Left kidney (tissue), 2 donors: ENCODE results near the gene HOXA7. TPM values are rescaled to one million over a fixed set of nuclear protein-coding genes. Genes with fewer than 3 reads are reported as not detected.
A peak's percentile ranks its signal among the peaks of the same experiment; 100 is the strongest.

ENCODE experiments used
- DNase-seq: peaks from one replicate; pipeline ENCODE4 v3.0.0-alpha.2; 2013
- polyA plus RNA-seq: library from polyadenylated mRNA; unstranded; fragments of 120-200 nt; gene quantifications from one replicate; pipeline ENCODE4 v1.2.1, GENCODE V29; 2013; ENCODE audit not compliant: insufficient read length

HOXA7 gene
- polyA plus RNA-seq, 1 donor: 22.7 TPM

DNA sequence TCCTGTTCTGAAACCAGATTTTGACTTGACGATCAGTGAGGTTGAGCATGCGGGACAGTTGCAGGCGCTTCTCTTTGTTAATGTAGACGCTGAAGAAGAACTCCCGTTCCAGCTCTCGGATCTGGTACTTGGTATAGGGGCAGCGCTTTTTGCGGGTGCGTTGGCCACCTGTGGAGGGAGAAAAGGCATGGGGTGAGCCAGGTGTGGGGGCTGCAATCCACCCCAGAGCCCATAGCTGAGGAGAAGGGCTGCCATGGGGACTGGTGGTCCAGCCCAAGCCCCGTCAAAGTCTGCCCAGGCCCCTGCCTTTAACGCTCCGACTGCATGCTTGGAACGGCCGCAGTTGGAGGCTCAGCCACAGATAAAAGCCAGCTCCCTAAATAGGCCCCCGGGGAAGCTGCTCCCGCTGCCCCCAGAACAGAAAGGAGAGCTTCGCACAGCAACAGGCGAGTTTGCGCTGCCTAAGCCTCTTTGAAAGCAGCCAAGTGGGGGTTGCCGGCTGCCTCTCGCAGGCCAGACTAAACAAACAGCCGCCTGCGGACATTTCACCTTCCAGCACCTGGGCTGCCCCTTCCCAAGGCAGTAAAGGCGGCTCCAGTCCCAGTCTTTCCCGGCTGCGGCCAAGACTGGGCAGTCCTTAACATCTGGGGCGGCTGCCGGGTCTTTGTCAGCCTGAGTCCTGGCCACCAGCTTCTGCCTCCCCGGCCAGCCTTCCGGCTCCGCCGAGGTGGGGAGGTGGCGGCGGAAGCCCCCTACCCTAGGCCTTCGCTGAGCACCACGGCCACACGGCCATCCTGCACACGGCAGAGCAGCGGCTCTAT, 26.6 kb upstream of the HOXA7 start:
- no peak for DNase-seq

DNA sequence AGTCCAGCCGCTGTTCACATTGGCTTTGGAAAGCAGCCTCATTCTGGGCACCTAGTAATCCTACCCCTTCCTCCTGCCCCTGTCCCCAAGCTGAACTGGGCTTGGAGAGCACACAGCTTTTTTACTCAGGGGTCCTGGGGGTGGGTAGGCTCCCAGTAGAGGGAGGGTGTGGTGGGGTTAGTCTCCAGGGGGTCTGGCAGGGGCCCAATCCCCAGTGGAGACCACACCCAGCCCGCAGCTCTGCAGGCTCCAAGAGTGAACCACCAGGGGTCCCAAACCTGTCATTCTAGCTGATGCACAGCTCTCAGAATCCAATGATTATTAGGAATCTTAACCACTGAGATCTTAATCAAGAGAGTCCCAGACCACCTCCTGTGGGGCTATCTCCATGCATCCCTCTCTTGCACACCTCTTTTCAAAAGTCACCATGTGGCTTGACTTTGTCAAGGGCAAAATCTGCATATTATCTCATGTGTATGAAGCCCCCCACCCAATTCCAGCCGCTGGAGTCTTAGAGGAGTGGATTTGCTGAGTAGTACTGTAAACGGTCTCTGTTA, 25.9 kb upstream of the HOXA7 start:
- DNase-seq: no peak

DNA sequence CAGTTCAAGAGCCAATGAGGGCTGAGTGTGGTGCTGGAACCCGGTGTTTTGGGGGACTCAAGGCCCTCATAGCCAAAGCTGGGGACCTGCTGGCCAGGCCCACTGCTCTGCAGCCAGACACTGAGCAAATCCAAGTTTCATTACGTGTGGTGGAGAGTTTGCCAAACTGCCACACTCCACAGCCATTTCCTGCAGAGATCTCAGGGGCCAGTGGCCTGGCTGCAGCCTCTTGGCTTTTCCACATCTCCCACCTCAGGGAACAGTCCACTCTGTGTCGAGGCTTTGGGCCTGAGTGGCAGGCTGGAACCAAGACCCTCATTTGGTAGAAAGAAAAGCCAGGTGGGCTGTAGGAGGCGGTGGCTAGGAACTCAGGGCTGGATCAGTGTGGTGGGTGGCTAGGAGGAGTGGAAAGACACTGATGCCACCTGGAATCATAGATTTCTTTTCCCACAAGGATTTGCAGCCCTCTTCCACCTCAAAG, 25.4 kb upstream of the HOXA7 start:
- no peak for DNase-seq

DNA sequence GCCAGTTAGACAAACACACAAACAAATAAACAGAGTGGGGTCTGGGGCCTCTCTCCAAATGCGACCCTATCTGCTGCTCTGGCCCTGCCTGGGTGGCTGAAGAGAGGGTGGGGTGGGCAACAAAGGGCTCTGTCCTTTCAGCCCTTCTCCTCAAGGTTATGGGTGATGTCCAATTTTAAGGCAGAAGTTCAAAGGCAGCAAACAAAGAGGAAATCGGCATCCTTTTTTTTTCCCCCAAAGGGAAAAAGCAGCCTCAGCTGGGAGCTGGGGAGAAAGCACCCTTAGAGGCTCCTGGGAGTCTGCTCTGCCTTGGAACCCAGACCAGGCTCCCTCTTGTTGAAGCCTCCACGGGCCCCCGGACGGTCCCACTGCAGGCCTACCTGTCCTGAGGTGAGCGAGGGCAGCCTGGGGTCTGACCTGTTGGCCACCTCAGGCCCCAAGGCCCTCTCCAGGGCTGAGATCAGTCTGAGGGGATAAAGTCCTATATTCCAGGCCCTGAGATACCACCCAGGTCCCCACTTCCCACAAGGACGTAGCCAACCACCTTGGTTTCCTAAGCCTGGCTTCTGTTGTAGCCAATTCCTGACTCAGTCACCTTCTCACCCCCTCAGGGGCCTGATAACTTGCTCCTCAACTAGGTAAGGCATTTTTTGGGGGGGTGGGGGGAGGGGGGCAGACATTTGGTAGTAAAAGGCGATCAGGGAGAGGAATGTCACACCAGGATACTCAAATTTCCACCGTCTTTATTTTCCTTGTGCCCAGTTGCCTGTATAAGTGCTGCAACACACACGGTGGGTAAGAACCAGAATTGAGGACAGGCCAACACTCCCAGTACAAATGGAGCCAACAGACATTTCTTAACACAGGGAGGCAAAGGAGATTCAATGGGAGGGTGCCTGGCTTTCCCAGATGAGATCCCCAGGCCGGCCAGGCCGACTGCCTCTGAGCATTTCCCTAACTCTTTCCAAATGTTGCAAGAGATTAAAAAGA, 24.3 kb upstream of the HOXA7 start:
- no peak for DNase-seq

DNA sequence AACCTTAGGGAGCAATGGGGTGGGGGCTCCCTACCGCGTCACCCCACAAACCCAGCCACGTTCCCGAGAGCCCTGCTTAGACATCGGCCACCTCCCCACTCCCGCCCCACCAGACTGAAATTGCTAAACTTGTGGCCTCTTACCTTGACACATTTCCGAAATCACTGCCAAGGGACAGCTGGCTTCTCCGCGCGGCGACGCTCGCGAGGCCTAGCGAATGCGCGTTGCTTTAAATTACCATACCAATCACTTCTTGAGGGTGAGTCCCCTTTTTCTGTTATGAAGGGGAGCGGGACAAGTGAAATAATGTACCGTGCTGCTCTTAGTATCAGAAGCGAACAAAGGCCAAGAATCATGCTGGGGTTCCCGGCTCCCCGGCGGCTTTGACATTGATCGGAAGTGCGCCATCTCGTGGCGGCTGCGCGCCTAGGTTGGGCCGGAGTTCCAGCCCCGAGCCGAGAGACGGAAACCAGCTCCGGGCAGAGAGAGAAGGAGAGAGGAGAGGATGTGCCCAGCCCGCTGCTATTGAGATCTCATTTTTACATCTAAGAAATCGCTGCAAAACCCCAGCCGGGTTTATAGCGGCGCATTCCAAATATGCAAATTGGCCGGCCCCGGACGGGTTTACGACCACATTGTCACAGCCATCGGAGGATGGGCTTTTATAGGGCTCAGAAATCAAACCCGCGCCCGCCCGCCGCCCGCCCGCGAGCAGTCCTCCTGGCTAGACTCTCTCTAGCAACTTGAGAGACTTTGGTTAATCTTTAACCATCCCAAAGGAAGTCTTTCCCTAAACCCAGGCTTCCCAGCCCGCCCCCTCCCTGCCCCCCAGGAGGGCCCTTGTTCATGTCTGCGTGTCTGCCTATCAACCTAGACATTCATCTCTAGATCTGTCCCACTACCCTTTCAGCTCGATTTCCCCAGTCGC, 23.3 kb upstream of the HOXA7 start:
- peak; percentile 91 for DNase-seq

DNA sequence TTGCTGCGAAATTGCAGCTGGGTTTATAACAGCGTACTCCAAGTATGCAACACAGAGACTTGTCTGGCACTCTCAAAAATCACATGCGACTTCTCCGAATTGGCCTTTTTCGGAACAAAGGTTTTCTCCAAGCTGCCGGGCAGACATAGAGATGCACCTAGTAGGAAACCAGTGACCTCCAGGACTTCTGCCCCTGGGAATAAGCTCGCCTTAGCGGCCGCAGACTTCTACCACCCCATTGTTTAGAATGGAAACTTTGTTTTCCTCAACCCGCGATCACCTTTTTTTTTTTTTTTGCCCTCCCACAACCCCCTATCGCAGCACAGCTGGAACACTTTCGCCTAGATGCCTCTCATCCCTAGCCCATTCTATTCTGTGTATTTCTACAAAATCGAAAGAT, 22.6 kb upstream of the HOXA7 start:
- no peak for DNase-seq

GRCh38 chr7:27178366-27178765, 21.9 kb upstream of the HOXA7 start:
- no peak for DNase-seq

- DNase-seq: no peak
Measured at GRCh38 chr7:27177795-27178320, 21.4 kb upstream of the HOXA7 start.

DNA sequence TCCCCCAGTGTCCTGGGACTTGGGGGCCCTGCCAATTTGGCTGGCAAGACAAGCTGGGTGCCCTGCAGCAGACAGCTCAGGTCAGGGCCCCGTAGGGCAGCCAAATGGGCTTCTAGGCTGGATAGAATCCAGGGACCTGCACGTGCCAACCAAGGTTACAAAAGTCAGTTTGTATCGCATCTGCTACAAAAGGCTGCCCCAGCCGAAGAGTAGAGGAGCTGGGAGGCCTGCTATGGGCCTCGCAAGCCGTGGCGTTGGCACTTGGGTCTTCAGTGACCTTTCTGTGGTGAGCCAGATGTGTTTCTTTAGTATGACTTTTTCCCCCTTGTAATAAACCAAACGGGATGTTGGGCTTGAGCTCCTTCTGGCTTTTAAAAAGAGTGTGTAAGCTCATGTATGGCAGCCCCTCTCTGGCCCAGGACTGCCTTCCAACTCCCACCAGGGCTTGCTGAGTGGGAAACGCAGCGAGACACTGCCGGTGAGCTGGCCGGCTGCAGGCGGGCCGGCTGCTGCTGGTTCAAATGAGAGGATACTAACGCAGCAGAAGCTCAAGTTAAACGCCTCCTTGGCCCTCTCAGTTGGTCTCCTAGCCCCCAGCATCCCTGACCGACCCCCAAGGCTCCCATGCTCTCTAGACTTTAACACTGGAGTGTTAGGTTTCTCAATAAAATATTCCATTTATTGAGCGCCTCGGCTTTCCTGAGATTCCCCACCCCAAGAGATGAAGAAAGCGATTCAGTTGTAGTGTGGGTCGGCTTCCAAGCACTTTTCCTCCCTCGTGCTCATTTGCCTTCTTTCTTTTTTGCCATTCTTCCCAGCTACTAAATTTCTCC, 20.7 kb upstream of the HOXA7 start:
- DNase-seq: no peak

DNA sequence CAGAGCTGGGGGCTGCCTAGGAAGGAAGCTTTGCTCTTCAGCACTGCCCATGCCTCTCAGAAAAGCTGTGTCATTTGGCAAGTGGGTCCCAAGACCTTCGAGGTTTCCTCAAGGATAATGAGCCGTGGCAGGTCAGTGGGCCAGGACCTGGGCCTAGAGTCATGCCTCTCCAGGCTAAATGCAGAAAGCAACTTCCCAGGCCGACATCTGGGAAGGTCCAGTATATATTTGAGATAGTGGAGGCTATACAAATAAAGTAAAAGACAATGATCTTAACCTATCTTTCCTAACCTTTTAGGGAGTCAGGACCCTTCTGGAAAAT, 20.0 kb upstream of the HOXA7 start:
- DNase-seq: no peak

DNA sequence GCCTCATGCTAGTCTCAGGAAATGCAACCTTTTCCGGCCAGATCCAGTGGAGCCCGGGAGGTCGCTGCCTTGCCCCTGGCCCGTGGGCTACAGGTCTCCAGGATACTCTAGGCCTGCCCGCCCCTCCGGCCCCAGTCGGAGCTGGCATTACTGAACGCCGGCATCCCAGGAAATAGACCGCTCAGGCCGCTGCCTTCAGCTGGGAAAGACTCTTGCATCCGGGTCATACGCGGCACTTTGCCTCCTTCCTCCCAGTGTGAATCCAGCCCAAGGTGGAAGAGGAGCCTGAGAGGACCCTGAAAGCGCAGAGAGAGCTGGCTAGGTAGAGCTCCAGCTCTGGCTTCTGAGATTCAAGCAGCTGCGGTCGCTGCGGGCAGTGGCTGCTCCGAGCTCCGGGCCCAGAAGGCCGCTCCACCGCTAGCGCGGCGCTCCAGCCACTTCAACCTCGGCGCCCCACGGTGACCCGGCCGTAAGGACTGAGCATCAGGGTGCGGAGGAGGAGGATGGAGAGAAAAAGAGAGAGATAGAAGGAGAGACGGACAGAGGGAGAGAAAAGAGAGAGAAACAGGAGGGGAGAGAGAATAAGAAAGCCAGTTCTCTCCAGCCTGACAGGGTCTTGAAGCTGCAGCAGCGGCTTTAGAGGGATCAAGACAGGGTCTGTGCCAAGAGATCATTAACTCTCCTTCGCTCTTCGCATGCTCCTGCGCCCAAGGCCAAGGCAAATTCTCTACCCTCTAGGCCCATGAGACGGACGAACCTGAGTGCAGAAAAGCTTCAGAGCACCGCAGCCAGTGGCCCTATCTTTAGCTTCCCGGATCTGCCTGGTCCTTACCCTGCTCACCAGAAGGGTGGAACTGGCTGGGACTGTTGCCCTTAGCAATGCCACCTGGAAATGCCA, 19.4 kb upstream of the HOXA7 start:
- DNase-seq: no peak

- DNase-seq: no peak
Measured at GRCh38 chr7:27174874-27175625, 18.6 kb upstream of the HOXA7 start.

GRCh38 chr7:27173956-27174873, 17.7 kb upstream of the HOXA7 start, which contains the start of gene HOXA10:
HOXA10 (minus strand) TSS chr7:27174320; CDS start chr7:27174306, 14 bp downstream.
- peak; percentile 84 for DNase-seq

DNA sequence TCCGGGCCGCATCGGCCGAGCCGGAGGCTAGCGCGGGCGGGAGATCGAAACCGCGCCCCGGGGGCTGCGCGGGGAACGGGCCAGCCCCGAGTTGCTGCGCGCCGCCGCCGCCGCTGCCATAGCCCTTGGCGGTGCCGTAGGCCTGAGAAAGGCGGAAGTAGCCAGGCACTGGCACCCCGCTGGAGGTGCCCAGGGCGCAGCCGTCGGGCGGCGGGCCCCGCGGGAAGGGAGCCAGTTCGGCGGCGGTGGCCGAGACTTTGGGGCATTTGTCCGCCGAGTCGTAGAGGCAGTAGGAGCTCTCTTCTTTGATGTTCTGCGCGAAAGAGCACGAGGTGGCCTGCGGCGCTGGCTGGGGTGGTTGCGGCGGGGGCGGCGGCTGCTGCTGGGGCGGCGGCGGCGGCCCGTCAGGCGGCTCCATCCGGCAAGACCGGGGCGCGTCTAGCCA, 17.1 kb upstream of the HOXA7 start:
- no peak for DNase-seq

- peak; percentile 83 for DNase-seq
Measured at GRCh38 chr7:27172823-27173510, 16.5 kb upstream of the HOXA7 start.

DNA sequence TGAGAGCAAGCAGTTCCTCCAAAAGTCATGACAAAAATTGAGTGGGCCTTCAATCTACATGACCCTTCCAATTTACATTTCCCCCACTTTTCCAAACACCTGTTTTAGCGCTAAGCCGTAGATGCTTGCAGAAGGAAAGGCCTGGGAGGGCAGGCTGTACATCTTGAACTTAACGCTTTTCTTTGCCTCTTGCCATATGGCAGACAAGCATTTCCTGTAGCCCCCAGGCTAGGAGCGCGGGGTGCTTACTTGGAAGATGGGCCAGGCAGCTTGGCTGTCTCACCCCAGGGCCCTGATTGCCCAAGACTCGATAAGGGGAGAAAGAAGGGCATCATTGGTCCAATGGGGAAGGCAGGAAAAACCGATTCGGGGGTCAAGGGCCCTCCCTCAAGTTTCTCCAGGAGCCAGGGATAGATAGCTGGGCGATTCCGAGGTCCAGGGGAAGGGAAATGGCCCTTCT, 15.9 kb upstream of the HOXA7 start:
- DNase-seq: no peak
